ENCODE measurements around the gene UNCX.

DNA sequence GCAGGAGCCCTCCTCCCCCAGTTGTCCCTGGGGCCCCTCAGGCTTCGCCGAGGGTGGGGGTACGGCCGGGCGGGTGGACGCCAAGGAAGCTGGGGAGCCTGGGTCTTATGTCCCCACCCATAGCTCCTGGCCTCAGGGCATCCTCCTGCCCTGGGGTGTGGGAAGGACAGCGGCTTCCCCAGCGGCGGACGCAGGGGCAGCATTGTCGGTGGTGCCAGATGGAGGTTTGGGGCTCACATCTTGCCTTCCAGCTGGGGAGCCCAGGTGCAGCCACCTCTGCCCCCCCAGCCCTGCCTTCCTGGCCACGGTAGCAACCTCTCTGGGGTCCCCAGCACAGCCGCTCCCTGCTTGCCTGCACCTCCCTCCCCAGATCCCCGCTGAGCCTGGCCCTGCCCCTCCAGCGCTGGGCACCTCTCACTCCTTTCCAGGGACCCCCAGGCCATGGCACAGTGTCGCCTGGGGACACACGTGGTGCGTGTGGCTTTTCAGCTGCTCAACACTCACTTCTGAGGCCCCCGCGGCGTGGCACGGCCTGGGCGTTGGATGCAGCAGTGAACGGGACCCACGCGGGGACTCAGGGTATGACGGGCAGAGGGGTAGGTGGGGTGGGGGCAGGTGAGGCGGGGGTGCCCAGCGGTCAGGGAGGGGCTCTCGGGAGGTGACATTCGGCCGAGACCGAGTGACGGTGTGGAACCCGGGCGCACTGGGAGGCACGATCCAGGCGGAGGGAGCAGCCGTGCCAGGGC lies 53.1 kb downstream of the UNCX start:
- TF ChIP-seq, protein P1, sequence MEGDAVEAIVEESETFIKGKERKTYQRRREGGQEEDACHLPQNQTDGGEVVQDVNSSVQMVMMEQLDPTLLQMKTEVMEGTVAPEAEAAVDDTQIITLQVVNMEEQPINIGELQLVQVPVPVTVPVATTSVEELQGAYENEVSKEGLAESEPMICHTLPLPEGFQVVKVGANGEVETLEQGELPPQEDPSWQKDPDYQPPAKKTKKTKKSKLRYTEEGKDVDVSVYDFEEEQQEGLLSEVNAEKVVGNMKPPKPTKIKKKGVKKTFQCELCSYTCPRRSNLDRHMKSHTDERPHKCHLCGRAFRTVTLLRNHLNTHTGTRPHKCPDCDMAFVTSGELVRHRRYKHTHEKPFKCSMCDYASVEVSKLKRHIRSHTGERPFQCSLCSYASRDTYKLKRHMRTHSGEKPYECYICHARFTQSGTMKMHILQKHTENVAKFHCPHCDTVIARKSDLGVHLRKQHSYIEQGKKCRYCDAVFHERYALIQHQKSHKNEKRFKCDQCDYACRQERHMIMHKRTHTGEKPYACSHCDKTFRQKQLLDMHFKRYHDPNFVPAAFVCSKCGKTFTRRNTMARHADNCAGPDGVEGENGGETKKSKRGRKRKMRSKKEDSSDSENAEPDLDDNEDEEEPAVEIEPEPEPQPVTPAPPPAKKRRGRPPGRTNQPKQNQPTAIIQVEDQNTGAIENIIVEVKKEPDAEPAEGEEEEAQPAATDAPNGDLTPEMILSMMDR (conservative IDR thresholded peaks at IDR 0.05; ENCODE audit: low read depth, low read length) = no peak
- TF ChIP-seq EZH2 (IDR thresholded peaks at IDR 0.05; ENCODE audit: borderline replicate concordance, low read depth, low read length, poor library complexity, severe bottlenecking) = no peak
